Neural cell (in vitro differentiated cells): ENCODE results near the gene CACNA1E. TPM values are rescaled to one million over a fixed set of nuclear protein-coding genes. Genes with fewer than 3 reads are reported as not detected.
"Not testable (repeated sequence)": the region's sequence is repeated elsewhere in the genome, so short reads cannot be mapped to it uniquely, and the experiment has no call there.

Experiments
- H2AFZ ChIP-seq: fragments of 200-600, 300-800 bp; sonication (generic), shearing (Covaris generic); 2 replicates; pipeline ENCODE4 v1.6.0; 2014; ENCODE audit warnings: low read depth, mild to moderate bottlenecking, antibody characterized with exemption, low read length, moderate library complexity
- H3F3A ChIP-seq: fragments of 200-600 bp; shearing (Covaris generic); 2 replicates; pipeline ENCODE4 v1.6.1; 2016; ENCODE audit warnings: mild to moderate bottlenecking, moderate library complexity, mixed read lengths, antibody characterized with exemption, low read length; ENCODE audit not compliant: insufficient read depth, poor library complexity, severe bottlenecking
- H3K27ac ChIP-seq: fragments of 200-600, 300-800 bp; sonication (generic), shearing (Covaris generic); 2 replicates; pipeline ENCODE4 v1.5.1; 2014; ENCODE audit warnings: mild to moderate bottlenecking, low read length, moderate library complexity
- H3K27me3 ChIP-seq: fragments of 300-800, 200-600 bp; sonication (generic), shearing (Covaris generic); 2 replicates; pipeline ENCODE4 v1.6.0; 2014; ENCODE audit warnings: mild to moderate bottlenecking, low read depth, low read length, moderate library complexity; ENCODE audit not compliant: insufficient read depth
- H3K36me3 ChIP-seq: fragments of 300-800, 200-600 bp; sonication (generic), shearing (Covaris generic); 2 replicates; pipeline ENCODE4 v1.5.1; 2014; ENCODE audit warnings: mild to moderate bottlenecking, antibody characterized with exemption, low read length, moderate library complexity; ENCODE audit not compliant: insufficient read depth
- H3K4me2 ChIP-seq: fragments of 300-800, 200-600 bp; sonication (generic), shearing (Covaris generic); 2 replicates; pipeline ENCODE4 v1.6.0; 2014; ENCODE audit warnings: mild to moderate bottlenecking, low read length
- H3K4me3 ChIP-seq: fragments of 300-800, 200-600 bp; sonication (generic), shearing (Covaris generic); 2 replicates; pipeline ENCODE4 v1.5.1; 2014; ENCODE audit warnings: mild to moderate bottlenecking, low read length, moderate library complexity
- H3K79me2 ChIP-seq: fragments of 200-600 bp; shearing (Covaris generic); replicated peaks from 2 replicates; pipeline ENCODE4 v1.6.0; 2014; ENCODE audit warnings: mild to moderate bottlenecking, low read length, moderate library complexity; ENCODE audit not compliant: insufficient read depth
- H3K9ac ChIP-seq: fragments of 300-800, 200-600 bp; sonication (generic), shearing (Covaris generic); 2 replicates; pipeline ENCODE4 v1.6.1; 2016; ENCODE audit warnings: mild to moderate bottlenecking, low read length, mixed read lengths
- H3K9me2 ChIP-seq: fragments of 200-600 bp; shearing (Covaris generic); 2 replicates; pipeline ENCODE4 v1.6.1; 2016; ENCODE audit warnings: mild to moderate bottlenecking, low read length, mixed read lengths; ENCODE audit not compliant: insufficient read depth
- H3K9me3 ChIP-seq: fragments of 200-600, 300-800 bp; sonication (generic), shearing (Covaris generic); 2 replicates; pipeline ENCODE4 v1.6.1; 2016; ENCODE audit warnings: mild to moderate bottlenecking, mixed run types, low read length, moderate library complexity, mixed read lengths
- H4K20me1 ChIP-seq: fragments of 200-600 bp; shearing (Covaris generic); 2 replicates; pipeline ENCODE4 v1.6.1; 2016; ENCODE audit warnings: mild to moderate bottlenecking, mixed run types; ENCODE audit not compliant: insufficient read depth
- EP300 ChIP-seq: fragments of 450-650 bp; conservative IDR thresholded peaks from 2 replicates; pipeline ENCODE4 v1.6.1; 2014; ENCODE audit warnings: antibody characterized with exemption, mild to moderate bottlenecking, moderate library complexity; ENCODE audit not compliant: poor library complexity, severe bottlenecking
- EZH2 ChIP-seq: fragments of 200-600, 300-800 bp; shearing (Covaris generic), sonication (generic); IDR thresholded peaks from 2 replicates; pipeline ENCODE4 v1.6.1; 2014; ENCODE audit warnings: antibody characterized with exemption, low read length, borderline replicate concordance, mild to moderate bottlenecking; ENCODE audit not compliant: insufficient read depth, poor library complexity, severe bottlenecking
- MXI1 ChIP-seq: fragments of 450-650 bp; conservative IDR thresholded peaks from 2 replicates; pipeline ENCODE4 v1.6.1; 2014; ENCODE audit warnings: antibody characterized with exemption, mild to moderate bottlenecking; ENCODE audit not compliant: poor library complexity, severe bottlenecking
- POLR2AphosphoS5 ChIP-seq: IDR thresholded peaks from 2 replicates; pipeline ENCODE4 v1.6.1; 2012
- RAD21 ChIP-seq: fragments of 450-650 bp; conservative IDR thresholded peaks from 2 replicates; pipeline ENCODE4 v1.6.1; 2014; ENCODE audit warnings: antibody characterized with exemption, mild to moderate bottlenecking, moderate library complexity
- REST ChIP-seq: IDR thresholded peaks from 2 replicates; pipeline ENCODE4 v1.6.1; 2012; ENCODE audit warnings: borderline replicate concordance
- SMC3 ChIP-seq: fragments of 450-650 bp; conservative IDR thresholded peaks from 2 replicates; pipeline ENCODE4 v1.6.1; 2014; ENCODE audit warnings: antibody characterized with exemption, mild to moderate bottlenecking, moderate library complexity; ENCODE audit not compliant: poor library complexity
- TAF1 ChIP-seq: IDR thresholded peaks from 2 replicates; pipeline ENCODE4 v1.6.1; 2012; ENCODE audit warnings: low read depth
- polyA plus RNA-seq: library from polyadenylated mRNA; depleted of rRNA; stranded (reverse); fragments of >200 nt; gene quantifications from 2 replicates; pipeline ENCODE4 v1.2.3, GENCODE V29; 2014

Gene CACNA1E
- polyA plus RNA-seq, 1 donor from 2014 or later: 29.5 TPM

- no peaks in the 10 kb centered on the region for H4K20me1 ChIP-seq
- H3K27ac ChIP-seq: no peak overlapping the region
- H3K4me3 ChIP-seq: no peak overlapping the region
- TF ChIP-seq POLR2AphosphoS5: no peak
- no peak for TF ChIP-seq EZH2
- no peak for TF ChIP-seq MXI1
- TF ChIP-seq REST: no peak
- TF ChIP-seq TAF1: no peak
- no peak for TF ChIP-seq RAD21
- H3K27me3 ChIP-seq: no peaks in the 10 kb centered on the region
- H3F3A ChIP-seq: no peaks in the 10 kb centered on the region
- no peak overlapping the region for H2AFZ ChIP-seq
- no peaks in the 10 kb centered on the region for H3K9me2 ChIP-seq
- no peaks in the 10 kb centered on the region for H3K9me3 ChIP-seq
- no peak overlapping the region for H3K9ac ChIP-seq
- H3K4me2 ChIP-seq: no peak overlapping the region
- H3K36me3 ChIP-seq: no peaks in the 10 kb centered on the region
- H3K79me2 ChIP-seq: no peaks in the 10 kb centered on the region
Measured at GRCh38 chr1:181846681-181847080, 363.4 kb downstream of the CACNA1E start.

GRCh38 chr1:181849071-181849470 lies 365.8 kb downstream of the CACNA1E start:
- TF ChIP-seq SMC3: no peak
- TF ChIP-seq EZH2: no peak
- TF ChIP-seq EP300: no peak
- TF ChIP-seq MXI1: no peak
- H3F3A ChIP-seq: no peaks in the 10 kb centered on the region
- H3K9me2 ChIP-seq: no peaks in the 10 kb centered on the region
- H3K4me3 ChIP-seq: no peak overlapping the region
- H3K9me3 ChIP-seq: no peaks in the 10 kb centered on the region
- no peaks in the 10 kb centered on the region for H3K36me3 ChIP-seq
- no peak overlapping the region for H3K27ac ChIP-seq
- no peaks in the 10 kb centered on the region for H3K27me3 ChIP-seq
- no peak overlapping the region for H3K4me2 ChIP-seq
- no peak overlapping the region for H3K9ac ChIP-seq
- no peak overlapping the region for H2AFZ ChIP-seq
- no peaks in the 10 kb centered on the region for H4K20me1 ChIP-seq
- H3K79me2 ChIP-seq: no peaks in the 10 kb centered on the region

- not testable (repeated sequence) for H3F3A ChIP-seq, H3K79me2 ChIP-seq, H3K4me3 ChIP-seq, H3K9me3 ChIP-seq, H4K20me1 ChIP-seq, H3K27me3 ChIP-seq, H3K9me2 ChIP-seq, H3K4me2 ChIP-seq, H3K27ac ChIP-seq, H3K36me3 ChIP-seq, H3K9ac ChIP-seq, H2AFZ ChIP-seq
Measured at GRCh38 chr1:181854212-181854611, 370.9 kb downstream of the CACNA1E start.
